ENCODE measurements around the gene EZR.

DNA sequence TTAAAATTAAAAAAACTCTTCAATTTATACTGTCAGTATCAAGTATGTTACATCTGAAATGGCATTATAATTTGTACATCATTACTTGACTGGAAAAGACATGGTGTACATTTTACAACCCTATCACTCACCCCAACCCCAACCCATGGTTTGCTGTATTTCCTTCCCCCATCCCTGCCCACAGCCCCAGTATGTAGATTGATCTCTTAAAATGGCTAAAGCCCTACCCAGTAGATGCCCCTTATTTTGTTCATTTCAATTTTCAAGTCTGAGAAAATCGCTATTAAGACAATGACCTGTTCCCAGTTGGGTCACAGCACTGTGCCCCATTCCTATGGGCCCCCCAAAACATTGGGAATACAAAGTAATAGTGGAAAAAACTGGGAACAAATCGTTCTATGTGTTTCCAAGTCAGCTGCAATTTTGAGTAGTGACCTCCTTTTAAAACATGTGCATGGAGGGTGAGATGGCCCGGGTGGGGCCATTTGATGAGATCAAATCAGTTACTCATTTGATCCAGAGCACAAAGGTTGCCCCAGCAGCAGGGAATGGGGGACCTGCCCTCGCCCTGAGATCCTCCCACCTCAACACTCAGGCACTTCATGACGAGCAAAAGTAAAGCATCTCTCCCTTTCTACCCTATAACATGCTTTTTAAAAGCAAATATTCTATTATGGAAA is 13.3 kb downstream of the EZR start:
- TF ChIP-seq, protein P1, sequence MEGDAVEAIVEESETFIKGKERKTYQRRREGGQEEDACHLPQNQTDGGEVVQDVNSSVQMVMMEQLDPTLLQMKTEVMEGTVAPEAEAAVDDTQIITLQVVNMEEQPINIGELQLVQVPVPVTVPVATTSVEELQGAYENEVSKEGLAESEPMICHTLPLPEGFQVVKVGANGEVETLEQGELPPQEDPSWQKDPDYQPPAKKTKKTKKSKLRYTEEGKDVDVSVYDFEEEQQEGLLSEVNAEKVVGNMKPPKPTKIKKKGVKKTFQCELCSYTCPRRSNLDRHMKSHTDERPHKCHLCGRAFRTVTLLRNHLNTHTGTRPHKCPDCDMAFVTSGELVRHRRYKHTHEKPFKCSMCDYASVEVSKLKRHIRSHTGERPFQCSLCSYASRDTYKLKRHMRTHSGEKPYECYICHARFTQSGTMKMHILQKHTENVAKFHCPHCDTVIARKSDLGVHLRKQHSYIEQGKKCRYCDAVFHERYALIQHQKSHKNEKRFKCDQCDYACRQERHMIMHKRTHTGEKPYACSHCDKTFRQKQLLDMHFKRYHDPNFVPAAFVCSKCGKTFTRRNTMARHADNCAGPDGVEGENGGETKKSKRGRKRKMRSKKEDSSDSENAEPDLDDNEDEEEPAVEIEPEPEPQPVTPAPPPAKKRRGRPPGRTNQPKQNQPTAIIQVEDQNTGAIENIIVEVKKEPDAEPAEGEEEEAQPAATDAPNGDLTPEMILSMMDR (IDR thresholded peaks at IDR 0.05; ENCODE audit: borderline replicate concordance, extremely low read depth, low read length, poor library complexity, severe bottlenecking) = no peak
- no peak for TF ChIP-seq EZH2 (IDR thresholded peaks at IDR 0.05; ENCODE audit: borderline replicate concordance, low read depth, low read length, severe bottlenecking)
